LNCAP (cell line): ENCODE measurements around the gene NOXO1.
A peak's percentile ranks its signal among the peaks of the same experiment; 100 is the strongest.

Experiments
- TF ChIP-seq, protein P1 (sequence below): fragments of 450-650 bp; IDR thresholded peaks from 2 replicates; pipeline ENCODE4 v1.5.1; 2017; ENCODE audit warnings: mild to moderate bottlenecking

NOXO1 gene

GRCh38 chr16:1933097-1933661 lies 48.1 kb downstream of the NOXO1 start:
- TF ChIP-seq, protein P1, sequence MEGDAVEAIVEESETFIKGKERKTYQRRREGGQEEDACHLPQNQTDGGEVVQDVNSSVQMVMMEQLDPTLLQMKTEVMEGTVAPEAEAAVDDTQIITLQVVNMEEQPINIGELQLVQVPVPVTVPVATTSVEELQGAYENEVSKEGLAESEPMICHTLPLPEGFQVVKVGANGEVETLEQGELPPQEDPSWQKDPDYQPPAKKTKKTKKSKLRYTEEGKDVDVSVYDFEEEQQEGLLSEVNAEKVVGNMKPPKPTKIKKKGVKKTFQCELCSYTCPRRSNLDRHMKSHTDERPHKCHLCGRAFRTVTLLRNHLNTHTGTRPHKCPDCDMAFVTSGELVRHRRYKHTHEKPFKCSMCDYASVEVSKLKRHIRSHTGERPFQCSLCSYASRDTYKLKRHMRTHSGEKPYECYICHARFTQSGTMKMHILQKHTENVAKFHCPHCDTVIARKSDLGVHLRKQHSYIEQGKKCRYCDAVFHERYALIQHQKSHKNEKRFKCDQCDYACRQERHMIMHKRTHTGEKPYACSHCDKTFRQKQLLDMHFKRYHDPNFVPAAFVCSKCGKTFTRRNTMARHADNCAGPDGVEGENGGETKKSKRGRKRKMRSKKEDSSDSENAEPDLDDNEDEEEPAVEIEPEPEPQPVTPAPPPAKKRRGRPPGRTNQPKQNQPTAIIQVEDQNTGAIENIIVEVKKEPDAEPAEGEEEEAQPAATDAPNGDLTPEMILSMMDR = no peak

GRCh38 chr16:1932050-1933028 lies 48.9 kb downstream of the NOXO1 start:
- TF ChIP-seq, protein P1 = 0 out of 2 replicates have a peak, but pooled peaks have one; percentile 24

DNA sequence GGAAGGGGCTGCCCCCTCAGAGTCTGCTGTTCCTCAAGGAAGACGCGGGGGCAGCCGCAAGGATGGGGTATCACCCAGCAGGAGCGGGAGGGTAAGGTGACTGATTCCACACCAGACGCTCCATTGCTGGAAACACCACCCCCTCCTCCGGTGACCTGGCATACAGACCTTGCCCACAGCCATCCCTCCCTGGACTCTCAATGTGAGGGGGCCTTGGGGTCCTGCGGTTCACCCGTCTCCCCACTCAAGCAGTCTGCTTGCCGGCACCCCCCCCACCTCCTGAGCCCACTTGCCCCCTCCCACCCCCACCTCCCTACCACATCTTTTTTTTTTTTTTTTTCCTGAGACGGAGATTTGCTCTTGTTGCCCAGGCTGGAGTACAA lies 50.9 kb downstream of the NOXO1 start:
- TF ChIP-seq, protein P1 = no peak

GRCh38 chr16:1929578-1930337 lies 51.5 kb downstream of the NOXO1 start:
- TF ChIP-seq, protein P1 = peak; percentile 96

- TF ChIP-seq, protein P1 = no peak
These were observed 52.2 kb downstream of the NOXO1 start for GRCh38 chr16:1929105-1929504.
